ENCODE data around the gene SKIC3. TPM values are rescaled to one million over a fixed set of nuclear protein-coding genes. Genes with fewer than 3 reads are reported as not detected.
A peak's percentile ranks its signal among the peaks of the same experiment; 100 is the strongest.

The SKIC3 gene
- total RNA-seq, 1 donor from 2014 or later, result 83.4 TPM

DNA sequence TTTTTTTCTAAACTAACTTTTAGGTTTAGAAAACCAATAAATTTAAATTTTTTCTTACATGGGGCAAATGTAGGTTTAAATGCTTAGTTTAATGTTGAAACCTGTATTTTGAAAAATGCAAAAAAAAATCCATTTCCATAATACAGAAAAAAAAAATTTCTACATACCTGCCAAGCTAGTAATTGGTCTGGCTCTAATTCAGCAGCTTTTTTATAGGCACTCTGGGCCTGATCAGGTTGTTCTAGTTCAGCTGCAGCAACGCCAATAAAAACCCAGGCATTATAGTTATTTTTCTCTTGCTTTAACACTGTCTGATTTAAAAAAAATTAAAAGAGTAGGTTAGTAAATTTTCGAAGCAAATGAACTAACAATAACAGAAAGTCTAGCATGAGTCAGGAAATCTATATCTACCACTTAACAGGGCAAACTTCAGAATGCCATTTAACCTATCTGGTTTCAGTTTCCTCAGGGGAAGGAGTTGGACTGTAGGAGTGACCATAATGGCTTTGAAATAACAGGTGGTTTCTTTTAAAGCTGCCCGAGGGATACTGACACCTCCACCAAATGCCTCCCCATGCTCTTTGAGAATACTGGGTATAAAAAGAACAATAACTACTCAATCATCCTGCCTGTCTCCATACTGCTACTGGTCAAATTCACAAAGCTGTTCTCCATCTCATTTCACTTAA lies 11.6 kb downstream of the SKIC3 start:
- no peak for DNase-seq (ENCODE audit: extremely low spot score, unreplicated experiment)
- Mint-ChIP-seq H3K36me3 (peaks cover 33% of the 10 kb centered on the region), H3K4me1 (ENCODE audit: unreplicated experiment) (peaks cover 7% of the 10 kb centered on the region), H3K27me3 (no peaks in the 10 kb centered on the region), H3K27ac (no peak overlapping the region), H3K4me3 (no peak overlapping the region), H3K9me3 (no peaks in the 10 kb centered on the region)
- no peak for TF ChIP-seq CTCF (conservative IDR thresholded peaks at IDR 0.05)

- H3K27ac Mint-ChIP-seq, result no peak overlapping the region
- H3K36me3 Mint-ChIP-seq, result peaks cover 53% of the 10 kb centered on the region
- no peaks in the 10 kb centered on the region for H3K27me3 Mint-ChIP-seq
- no peak overlapping the region for H3K4me3 Mint-ChIP-seq
- H3K9me3 Mint-ChIP-seq, result no peaks in the 10 kb centered on the region
- DNase-seq (ENCODE audit: extremely low spot score, unreplicated experiment), result no peak
- no peak for TF ChIP-seq CTCF (conservative IDR thresholded peaks at IDR 0.05)
- peaks cover 8% of the 10 kb centered on the region for H3K4me1 Mint-ChIP-seq (ENCODE audit: unreplicated experiment)
Measured at GRCh38 chr5:95537501-95537900, 17.3 kb downstream of the SKIC3 start.

DNA sequence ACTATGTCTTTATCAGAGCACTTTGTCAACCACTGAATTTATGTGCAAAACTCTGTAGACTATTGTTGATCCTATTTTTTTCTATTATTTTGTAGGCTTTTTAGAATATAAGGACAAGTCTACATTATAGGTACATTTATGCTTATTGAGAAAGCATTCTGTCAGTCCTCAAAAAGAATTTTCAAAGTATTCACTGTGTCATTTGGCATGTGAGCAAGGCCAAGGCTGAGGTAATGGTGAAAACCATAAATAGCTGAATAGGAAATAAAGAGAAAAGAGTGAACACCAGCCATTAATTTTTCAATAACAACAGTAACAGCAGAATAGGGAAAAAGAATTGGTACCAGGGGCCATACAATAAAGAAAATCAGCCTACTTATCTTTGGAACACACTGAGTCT lies 21.0 kb downstream of the SKIC3 start:
- no peak overlapping the region for H3K4me3 Mint-ChIP-seq
- TF ChIP-seq CTCF (conservative IDR thresholded peaks at IDR 0.05), result no peak
- no peaks in the 10 kb centered on the region for H3K27me3 Mint-ChIP-seq
- no peaks in the 10 kb centered on the region for H3K9me3 Mint-ChIP-seq
- H3K36me3 Mint-ChIP-seq, result peaks cover 46% of the 10 kb centered on the region
- no peak for DNase-seq (ENCODE audit: extremely low spot score, unreplicated experiment)
- peaks cover 8% of the 10 kb centered on the region for H3K4me1 Mint-ChIP-seq (ENCODE audit: unreplicated experiment)
- peak overlapping the region; percentile 29 for H3K27ac Mint-ChIP-seq

- peaks cover 51% of the 10 kb centered on the region for H3K36me3 Mint-ChIP-seq
- no peaks in the 10 kb centered on the region for H3K27me3 Mint-ChIP-seq
- TF ChIP-seq CTCF (conservative IDR thresholded peaks at IDR 0.05), result no peak
- no peaks in the 10 kb centered on the region for H3K9me3 Mint-ChIP-seq
- H3K4me3 Mint-ChIP-seq, result no peak overlapping the region
- H3K27ac Mint-ChIP-seq, result peak overlapping the region; percentile 29
- peaks cover 8% of the 10 kb centered on the region for H3K4me1 Mint-ChIP-seq (ENCODE audit: unreplicated experiment)
- no peak for DNase-seq (ENCODE audit: extremely low spot score, unreplicated experiment)
Measured at GRCh38 chr5:95533106-95533505, 21.7 kb downstream of the SKIC3 start.

GRCh38 chr5:95532415-95532814 lies 22.4 kb downstream of the SKIC3 start:
- Mint-ChIP-seq H3K27ac (no peak overlapping the region), H3K4me1 (ENCODE audit: unreplicated experiment) (peaks cover 8% of the 10 kb centered on the region), H3K27me3 (no peaks in the 10 kb centered on the region), H3K4me3 (no peak overlapping the region), H3K36me3 (peaks cover 58% of the 10 kb centered on the region), H3K9me3 (no peaks in the 10 kb centered on the region)
- TF ChIP-seq CTCF (conservative IDR thresholded peaks at IDR 0.05), result no peak
- no peak for DNase-seq (ENCODE audit: extremely low spot score, unreplicated experiment)

All from type B pancreatic cell (in vitro differentiated cells).